Activated CD4-positive, CD25-positive, alpha-beta regulatory T cell treated with anti-CD3 and anti-CD28 coated beads, Interleukin-2, amount 50 U/mL, for 16 hours (primary cell): ENCODE data around the gene C3orf80.
"Not testable (repeated sequence)": the region's sequence is repeated elsewhere in the genome, so short reads cannot be mapped to it uniquely, and the experiment has no call there.

ENCODE experiments used
- DNase-seq: peaks from one replicate; pipeline ENCODE4 v3.0.0-alpha.2; 2020; ENCODE audit warnings: low read depth, low spot score

The C3orf80 gene

GRCh38 chr3:160213191-160213590 lies 12.0 kb upstream of the C3orf80 start:
- DNase-seq: no peak

- no peak for DNase-seq
These were observed 7.5 kb upstream of the C3orf80 start for GRCh38 chr3:160217675-160218074.

GRCh38 chr3:160218136-160218535 lies 7.1 kb upstream of the C3orf80 start:
- no peak for DNase-seq

- DNase-seq: no peak
These were observed 5.2 kb upstream of the C3orf80 start for GRCh38 chr3:160220038-160220437.

- DNase-seq: no peak
These were observed 4.2 kb upstream of the C3orf80 start for GRCh38 chr3:160221019-160221418.

- no peak for DNase-seq
These were observed 966 bp upstream of the C3orf80 start for GRCh38 chr3:160224256-160224655.

- DNase-seq: no peak
These were observed 429 bp upstream of the C3orf80 start for GRCh38 chr3:160224811-160225175.

GRCh38 chr3:160226026-160226907 lies 1.0 kb downstream of the C3orf80 start:
- DNase-seq: no peak

- DNase-seq: no peak
These were observed 2.2 kb downstream of the C3orf80 start for GRCh38 chr3:160227419-160227818.

- DNase-seq: no peak
These were observed 6.8 kb downstream of the C3orf80 start for GRCh38 chr3:160232014-160232413.

- DNase-seq: not testable (repeated sequence)
These were observed 15.5 kb downstream of the C3orf80 start for GRCh38 chr3:160240719-160241118.

GRCh38 chr3:160245261-160245800 lies 20.1 kb downstream of the C3orf80 start:
- DNase-seq: no peak

GRCh38 chr3:160247766-160248165 lies 22.5 kb downstream of the C3orf80 start:
- DNase-seq: no peak

- no peak for DNase-seq
These were observed 28.1 kb downstream of the C3orf80 start for GRCh38 chr3:160253298-160253697.

GRCh38 chr3:160257606-160258005 lies 32.4 kb downstream of the C3orf80 start:
- DNase-seq: no peak

- no peak for DNase-seq
These were observed 34.4 kb downstream of the C3orf80 start for GRCh38 chr3:160259589-160259988.

- no peak for DNase-seq
These were observed 35.5 kb downstream of the C3orf80 start for GRCh38 chr3:160260587-160261270.

- no peak for DNase-seq
These were observed 39.9 kb downstream of the C3orf80 start for GRCh38 chr3:160265088-160265487.
